Endothelial cell (in vitro differentiated cells): ENCODE measurements around the gene LILRA5. TPM values are rescaled to one million over a fixed set of nuclear protein-coding genes. Genes with fewer than 3 reads are reported as not detected.

ENCODE experiments used
- DNase-seq: peaks from one replicate; pipeline ENCODE4 v3.0.0; 2021; ENCODE audit warnings: low spot score
- H3K27ac Mint-ChIP-seq: one replicate; pipeline ENCODE4 v1.8.0; 2021; ENCODE audit warnings: mixed read lengths, inconsistent platforms; ENCODE audit not compliant: unreplicated experiment
- H3K27me3 Mint-ChIP-seq: one replicate; pipeline ENCODE4 v1.8.0; 2021; ENCODE audit warnings: mild to moderate bottlenecking, moderate library complexity, mixed read lengths, inconsistent platforms; ENCODE audit not compliant: unreplicated experiment
- H3K36me3 Mint-ChIP-seq: one replicate; pipeline ENCODE4 v1.8.0; 2021; ENCODE audit warnings: mild to moderate bottlenecking, low read depth, mixed read lengths, inconsistent platforms; ENCODE audit not compliant: unreplicated experiment
- H3K4me1 Mint-ChIP-seq: one replicate; pipeline ENCODE4 v1.8.0; 2021; ENCODE audit warnings: mild to moderate bottlenecking, mixed read lengths, inconsistent platforms; ENCODE audit not compliant: unreplicated experiment
- H3K4me3 Mint-ChIP-seq: one replicate; pipeline ENCODE4 v1.8.0; 2021; ENCODE audit warnings: mild to moderate bottlenecking, mixed read lengths, inconsistent platforms; ENCODE audit not compliant: unreplicated experiment
- H3K9me3 Mint-ChIP-seq: one replicate; pipeline ENCODE4 v1.8.0; 2021; ENCODE audit warnings: mixed read lengths, inconsistent platforms; ENCODE audit not compliant: unreplicated experiment
- CTCF ChIP-seq: fragments of 200-600 bp; sonication (generic); IDR thresholded peaks from one replicate; pipeline ENCODE4 v1.5.0; 2021; ENCODE audit warnings: antibody characterized with exemption; ENCODE audit not compliant: unreplicated experiment
- total RNA-seq: library from RNA; stranded (reverse); fragmentation: NEBNext Ultra II Directional; extraction: Animal tissue kit (Norgen Biotek cat#: 25700); gene quantifications from one replicate; pipeline ENCODE4 v1.2.1, GENCODE V29; 2021; ENCODE audit not compliant: unreplicated experiment

Gene LILRA5
- total RNA-seq, 1 donor from 2014 or later, result not detected

GRCh38 chr19:54337858-54338230 is 24.9 kb upstream of the LILRA5 start:
- Mint-ChIP-seq H3K27ac (no peak overlapping the region), H3K9me3 (no peaks in the 10 kb centered on the region), H3K27me3 (peaks cover 4% of the 10 kb centered on the region), H3K4me1 (peaks cover 4% of the 10 kb centered on the region), H3K4me3 (no peak overlapping the region), H3K36me3 (no peaks in the 10 kb centered on the region)
- no peak for DNase-seq
- TF ChIP-seq CTCF, result no peak

- DNase-seq, result no peak
- Mint-ChIP-seq H3K27ac (no peak overlapping the region), H3K4me3 (no peak overlapping the region), H3K27me3 (peaks cover 4% of the 10 kb centered on the region), H3K9me3 (no peaks in the 10 kb centered on the region), H3K4me1 (peaks cover 4% of the 10 kb centered on the region), H3K36me3 (no peaks in the 10 kb centered on the region)
- TF ChIP-seq CTCF, result no peak
These were observed 24.2 kb upstream of the LILRA5 start for GRCh38 chr19:54336893-54337857.

- H3K9me3 Mint-ChIP-seq, result no peaks in the 10 kb centered on the region
- H3K4me3 Mint-ChIP-seq, result no peak overlapping the region
- H3K27ac Mint-ChIP-seq, result no peak overlapping the region
- TF ChIP-seq CTCF, result no peak
- no peaks in the 10 kb centered on the region for H3K36me3 Mint-ChIP-seq
- H3K4me1 Mint-ChIP-seq, result peaks cover 4% of the 10 kb centered on the region
- DNase-seq, result no peak
- H3K27me3 Mint-ChIP-seq, result peaks cover 4% of the 10 kb centered on the region
These were observed 23.3 kb upstream of the LILRA5 start for GRCh38 chr19:54335979-54336892.

GRCh38 chr19:54335164-54335563 is 22.2 kb upstream of the LILRA5 start:
- H3K4me1 Mint-ChIP-seq, result peaks cover 4% of the 10 kb centered on the region
- no peaks in the 10 kb centered on the region for H3K36me3 Mint-ChIP-seq
- no peak overlapping the region for H3K27ac Mint-ChIP-seq
- DNase-seq, result no peak
- no peak for TF ChIP-seq CTCF
- H3K9me3 Mint-ChIP-seq, result no peaks in the 10 kb centered on the region
- H3K4me3 Mint-ChIP-seq, result no peak overlapping the region
- H3K27me3 Mint-ChIP-seq, result peaks cover 4% of the 10 kb centered on the region
